Ovary (tissue), 3 donors: ENCODE results near the gene MRPL24.

Source experiments
- EP300 ChIP-seq: sonication (generic); formaldehyde crosslinking; IDR thresholded peaks from one replicate; pipeline ENCODE4 v1.6.1; 2017; ENCODE audit warnings: antibody characterized with exemption
- TF ChIP-seq, protein P1 (sequence below), 3 donors: fragments of 450-650 bp in 2 of 3; fragments of 200-600 bp in 1 of 3; IDR thresholded peaks; one replicate each; pipeline versions ENCODE4 v1.5.1 to v1.8.0; 2016 to 2022; ENCODE audit warnings: antibody characterized with exemption in 3 of 3, mild to moderate bottlenecking in 1 of 3
- donor health status: DM: no; HTN: no; CAD: no.

DNA sequence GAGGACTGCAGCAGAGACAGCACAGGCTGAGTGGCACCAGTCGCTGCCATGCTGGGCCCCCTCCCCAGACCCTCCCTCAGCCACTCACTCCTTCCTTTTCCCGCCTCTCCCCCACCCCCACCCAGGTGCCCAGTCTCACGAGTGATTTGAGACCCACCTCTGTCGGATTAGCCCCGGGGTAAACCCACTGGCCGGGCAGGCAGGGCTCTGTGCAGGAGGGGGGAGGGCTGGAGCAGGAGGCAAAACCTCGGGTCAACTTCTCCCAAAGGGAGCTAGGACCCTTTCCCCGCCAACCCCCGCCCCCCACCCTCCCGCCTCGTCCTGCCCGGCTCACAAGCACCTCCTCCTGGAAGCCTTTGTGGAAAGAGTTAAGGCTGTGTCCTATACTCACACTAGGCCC is 3.5 kb upstream of the MRPL24 start:
- TF ChIP-seq, protein P1, sequence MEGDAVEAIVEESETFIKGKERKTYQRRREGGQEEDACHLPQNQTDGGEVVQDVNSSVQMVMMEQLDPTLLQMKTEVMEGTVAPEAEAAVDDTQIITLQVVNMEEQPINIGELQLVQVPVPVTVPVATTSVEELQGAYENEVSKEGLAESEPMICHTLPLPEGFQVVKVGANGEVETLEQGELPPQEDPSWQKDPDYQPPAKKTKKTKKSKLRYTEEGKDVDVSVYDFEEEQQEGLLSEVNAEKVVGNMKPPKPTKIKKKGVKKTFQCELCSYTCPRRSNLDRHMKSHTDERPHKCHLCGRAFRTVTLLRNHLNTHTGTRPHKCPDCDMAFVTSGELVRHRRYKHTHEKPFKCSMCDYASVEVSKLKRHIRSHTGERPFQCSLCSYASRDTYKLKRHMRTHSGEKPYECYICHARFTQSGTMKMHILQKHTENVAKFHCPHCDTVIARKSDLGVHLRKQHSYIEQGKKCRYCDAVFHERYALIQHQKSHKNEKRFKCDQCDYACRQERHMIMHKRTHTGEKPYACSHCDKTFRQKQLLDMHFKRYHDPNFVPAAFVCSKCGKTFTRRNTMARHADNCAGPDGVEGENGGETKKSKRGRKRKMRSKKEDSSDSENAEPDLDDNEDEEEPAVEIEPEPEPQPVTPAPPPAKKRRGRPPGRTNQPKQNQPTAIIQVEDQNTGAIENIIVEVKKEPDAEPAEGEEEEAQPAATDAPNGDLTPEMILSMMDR (IDR thresholded peaks at IDR 0.05) = no peak
- TF ChIP-seq EP300 = no peak
